ENCODE results near the gene MED28. TPM values are rescaled to one million over a fixed set of nuclear protein-coding genes. Genes with fewer than 3 reads are reported as not detected.

Gene MED28
- total and polyA plus RNA-seq, 8 donors: 6.5 to 43.5 (median 14.0) TPM

- H3K9me3 ChIP-seq: no peaks in the 10 kb centered on the region
- intact Hi-C loops (cut with DNase I; ENCODE audit: low total_unique reads): no loop called here
- no peaks in the 10 kb centered on the region for H3K36me3 ChIP-seq
- no peaks in the 10 kb centered on the region for H3K4me1 ChIP-seq
- no peak overlapping the region for H3K4me3 ChIP-seq
- no peak overlapping the region for H3K27ac ChIP-seq
- no peaks in the 10 kb centered on the region for H3K27me3 ChIP-seq
- WGBS, 5 donors: 49 to 68% (median 53%) methylated on average over 5 of the region's 5 CpGs
- no peak for DNase-seq
- TF ChIP-seq POLR2A (IDR thresholded peaks at IDR 0.05): no peak
- no peak for TF ChIP-seq CTCF (IDR thresholded peaks at IDR 0.05)
- TF ChIP-seq POLR2AphosphoS5 (IDR thresholded peaks at IDR 0.05): no peak
- TF ChIP-seq EP300 (IDR thresholded peaks at IDR 0.05): no peak
Observed at GRCh38 chr4:17680559-17681280, 66.3 kb downstream of the MED28 start.

- Histone ChIP-seq H3K36me3 (no peaks in the 10 kb centered on the region), H3K9me3 (no peaks in the 10 kb centered on the region), H3K4me1 (no peaks in the 10 kb centered on the region), H3K27ac (no peak overlapping the region), H3K4me3 (no peak overlapping the region), H3K27me3 (no peaks in the 10 kb centered on the region)
- WGBS, 5 donors: 64 to 88% (median 72%) methylated on average over 7 of the region's 7 CpGs
- DNase-seq: no peak
- TF ChIP-seq POLR2A (IDR thresholded peaks at IDR 0.05) (no peak), EP300 (IDR thresholded peaks at IDR 0.05) (no peak), POLR2AphosphoS5 (IDR thresholded peaks at IDR 0.05) (no peak), CTCF (IDR thresholded peaks at IDR 0.05) (no peak)
- intact Hi-C loops (cut with DNase I; ENCODE audit: low total_unique reads): no loop called here
Observed at GRCh38 chr4:17681281-17682221, 67.1 kb downstream of the MED28 start.

GRCh38 chr4:17682222-17682566 is 67.8 kb downstream of the MED28 start:
- WGBS, 5 donors: 39 to 65% (median 58%) methylated on average over 2 of the region's 2 CpGs
- intact Hi-C loops (cut with DNase I; ENCODE audit: low total_unique reads): no loop called here

More at GRCh38 chr4:17682222-17682566, 67.8 kb downstream of the MED28 start:
- Histone ChIP-seq H3K4me1 (no peaks in the 10 kb centered on the region), H3K27me3 (no peaks in the 10 kb centered on the region), H3K27ac (no peak overlapping the region), H3K9me3 (no peaks in the 10 kb centered on the region), H3K4me3 (no peak overlapping the region), H3K36me3 (no peaks in the 10 kb centered on the region)
- DNase-seq: no peak
- TF ChIP-seq EP300 (IDR thresholded peaks at IDR 0.05) (no peak), POLR2AphosphoS5 (IDR thresholded peaks at IDR 0.05) (no peak), CTCF (IDR thresholded peaks at IDR 0.05) (no peak), POLR2A (IDR thresholded peaks at IDR 0.05) (no peak)

Other genes starting within 250 kb of the MED28 start
- 10 to 100 TPM in 3 of 5 donors, 1 to 10 TPM in 1, under 1 TPM in 1; 0.45 to 90.4 (median 12.3) TPM for gene QDPR, start 102.6 kb upstream of the MED28 start, total RNA-seq
- 10 to 100 TPM; 16.9 to 35.9 (median 31.2) TPM for gene QDPR, start 102.6 kb upstream of the MED28 start, polyA plus RNA-seq
- gene CLRN2, start 99.5 kb upstream of the MED28 start, total RNA-seq: not detected
- not detected for gene CLRN2, start 99.5 kb upstream of the MED28 start, polyA plus RNA-seq
- 100 to 1,000 TPM in 3 of 5 donors, 10 to 100 TPM in 2; 83.0 to 152 (median 117) TPM for gene LAP3, start 37.4 kb upstream of the MED28 start, total RNA-seq
- gene LAP3, start 37.4 kb upstream of the MED28 start, polyA plus RNA-seq: 10 to 100 TPM; 46.4 to 47.1 (median 46.6) TPM
- under 1 TPM in 1 of 5 donors, not detected in 4; 0.18 TPM for gene FAM184B, start 167.0 kb downstream of the MED28 start, total RNA-seq
- gene FAM184B, start 167.0 kb downstream of the MED28 start, polyA plus RNA-seq: under 1 TPM in 1 of 3 donors, not detected in 2; 0.08 TPM
- 10 to 100 TPM in 4 of 5 donors, 1 to 10 TPM in 1; 2.9 to 49.8 (median 24.0) TPM for gene DCAF16, start 196.1 kb downstream of the MED28 start, total RNA-seq
- 1 to 10 TPM; 4.9 to 8.7 (median 6.5) TPM for gene DCAF16, start 196.1 kb downstream of the MED28 start, polyA plus RNA-seq
- gene NCAPG, start 196.3 kb downstream of the MED28 start, total RNA-seq: 10 to 100 TPM in 2 of 5 donors, 1 to 10 TPM in 3; 1.3 to 16.3 (median 6.2) TPM
- 1 to 10 TPM in 2 of 3 donors, under 1 TPM in 1; 0.61 to 5.3 (median 2.5) TPM for gene NCAPG, start 196.3 kb downstream of the MED28 start, polyA plus RNA-seq

All from stomach (tissue), 9 donors.